Left lung (tissue), 10 donors: ENCODE results near the gene GFOD2. TPM values are rescaled to one million over a fixed set of nuclear protein-coding genes. Genes with fewer than 3 reads are reported as not detected.

Source experiments
- ATAC-seq: fragments of 200-7000 bp; cut with Tn5 transposase; one replicate; pipeline ENCODE4 v1.9.1; 2020; ENCODE audit warnings: moderate library complexity
- DNase-seq, 4 donors: peaks; one replicate each; pipeline ENCODE4 v3.0.0-alpha.2; 2013 to 2020
- H3K27ac ChIP-seq, 2 donors: fragments of 200-600 bp; sonication (generic) in 1 of 2; one replicate each; pipeline versions ENCODE4 v1.5.0 to v1.8.0; 2020 to 2021
- H3K27me3 ChIP-seq, 2 donors: fragments of 200-600 bp; sonication (generic) in 1 of 2; one replicate each; pipeline versions ENCODE4 v1.5.0 to v1.8.0; 2020 to 2021
- H3K36me3 ChIP-seq, 2 donors: fragments of 200-600 bp; sonication (generic) in 1 of 2; one replicate each; pipeline versions ENCODE4 v1.5.0 to v1.8.0; 2020 to 2021
- H3K4me1 ChIP-seq, 2 donors: fragments of 200-600 bp; one replicate each; pipeline ENCODE4 v1.8.0; 2021
- H3K4me3 ChIP-seq, 2 donors: fragments of 200-600 bp; sonication (generic) in 1 of 2; one replicate each; pipeline versions ENCODE4 v1.5.0 to v1.8.0; 2020 to 2021; ENCODE audit warnings: mild to moderate bottlenecking in 1 of 2
- H3K9me3 ChIP-seq, 2 donors: fragments of 200-600 bp; sonication (generic) in 1 of 2; one replicate each; pipeline versions ENCODE4 v1.5.0 to v1.8.0; 2020 to 2021
- CTCF ChIP-seq, 2 donors: fragments of 200-600 bp; sonication (generic) in 1 of 2; IDR thresholded peaks; one replicate each; pipeline versions ENCODE4 v1.5.0 to v1.8.0; 2021; ENCODE audit warnings: antibody characterized with exemption in 2 of 2
- intact Hi-C, 2 donors: fragments of 100-400 bp; cut with DNase I; formaldehyde crosslinking; loops; one replicate each; pipeline versions ENCODE4 v1.11.2 to v1.14.2; 2022
- polyA plus RNA-seq, 6 donors: library from polyadenylated mRNA; unstranded; fragments of 120-200 nt; gene quantifications; one replicate each; pipeline ENCODE4 v1.2.1, GENCODE V29; 2013; ENCODE audit not compliant: insufficient read length in 6 of 6
- total RNA-seq, 2 donors: library from RNA; stranded (reverse); fragmentation: NEBNext Ultra II Directional; extraction: Animal tissue kit (Norgen Biotek cat#: 25700); gene quantifications; one replicate each; pipeline ENCODE4 v1.2.1, GENCODE V29; 2021
- donor health status: DM: no; HTN: yes; CAD: no.
- donor health status: DM: no; HTN: no; CAD: no.

The GFOD2 gene
- total and polyA plus RNA-seq, 8 donors: 13.7 to 39.5 (median 32.1) TPM

- DNase-seq (peak in 2 of 4 donors; percentile 51 to 81), ATAC-seq (no peak)
- Histone ChIP-seq H3K36me3 (peaks cover 0 to 32% of the 10 kb centered on the region in 2 donors), H3K4me3 (peak overlapping the region; percentile 83 to 96), H3K27ac (peak overlapping the region in 1 of 2 donors; percentile 98), H3K4me1 (peaks cover 17 to 31% of the 10 kb centered on the region in 2 donors), H3K27me3 (no peaks in the 10 kb centered on the region), H3K9me3 (no peaks in the 10 kb centered on the region)
- no peak for TF ChIP-seq CTCF (IDR thresholded peaks at IDR 0.05)
- intact Hi-C loops: no loop called here
These were observed 57.9 kb downstream of the GFOD2 start for GRCh38 chr16:67661101-67661761.

- ATAC-seq (peak; percentile 87), DNase-seq (peak; percentile 89 to 98 (median 98))
- peak within 1 kb of the TSS; percentile 95 to 98 for H3K27ac ChIP-seq
- peaks cover 0 to 34% of the 10 kb centered on the region in 2 donors for H3K36me3 ChIP-seq
- H3K4me1 ChIP-seq: peaks cover 13 to 25% of the 10 kb centered on the region in 2 donors
- intact Hi-C loops: no loop called here
- TF ChIP-seq CTCF (IDR thresholded peaks at IDR 0.05): no peak
- peak within 1 kb of the TSS; percentile 83 to 96 for H3K4me3 ChIP-seq
- no peaks in the 10 kb centered on the region for H3K9me3 ChIP-seq
- peaks cover 0 to under 1% of the 10 kb centered on the region in 2 donors for H3K27me3 ChIP-seq
These were observed 58.5 kb downstream of the GFOD2 start, which contains the start of gene PARD6A for GRCh38 chr16:67660564-67661028. PARD6A (plus strand) TSS chr16:67660960; CDS start chr16:67661039, 79 bp downstream.

- ATAC-seq: peak; percentile 95
- Histone ChIP-seq H3K9me3 (no peaks in the 10 kb centered on the region), H3K36me3 (peaks cover 0 to 34% of the 10 kb centered on the region in 2 donors), H3K4me3 (peak within 1 kb of the TSS; percentile 83 to 96), H3K27me3 (peaks cover 0 to 8% of the 10 kb centered on the region in 2 donors), H3K27ac (peak within 1 kb of the TSS; percentile 95 to 98), H3K4me1 (peaks cover 13 to 22% of the 10 kb centered on the region in 2 donors)
- intact Hi-C loops: loop anchor here in 1 of 2 donors (10.0 kb wide), 1 partner anchor 115 kb away; no protein-coding TSS in a partner anchor
- TF ChIP-seq CTCF (IDR thresholded peaks at IDR 0.05): no peak
- DNase-seq: peak; percentile 92 to 98 (median 94)
These were observed 59.2 kb downstream of the GFOD2 start, which contains the start of gene ACD for GRCh38 chr16:67659675-67660563. ACD (minus strand) TSS chr16:67660260; CDS start chr16:67660220, 40 bp downstream.

- no peak for ATAC-seq
- peaks cover 13 to 22% of the 10 kb centered on the region in 2 donors for H3K4me1 ChIP-seq
- H3K4me3 ChIP-seq: peak overlapping the region; percentile 83 to 96
- H3K27ac ChIP-seq: no peak overlapping the region
- intact Hi-C loops: loop anchor here in 1 of 2 donors (10.0 kb wide), 1 partner anchor 114 kb away; no protein-coding TSS in a partner anchor
- no peak for DNase-seq
- H3K27me3 ChIP-seq: peaks cover 9 to 16% of the 10 kb centered on the region in 2 donors
- H3K9me3 ChIP-seq: no peaks in the 10 kb centered on the region
- TF ChIP-seq CTCF (IDR thresholded peaks at IDR 0.05): no peak
- peaks cover 0 to 34% of the 10 kb centered on the region in 2 donors for H3K36me3 ChIP-seq
These were observed 60.1 kb downstream of the GFOD2 start for GRCh38 chr16:67658849-67659674.
